HG02973 (cell line): ENCODE measurements around the gene SUN1.

ENCODE experiments used
- ATAC-seq: cut with Tn5 transposase; IDR thresholded peaks from one replicate; pipeline ENCODE4 v1.9.1; 2021; ENCODE audit warnings: moderate library complexity; ENCODE audit not compliant: unreplicated experiment

SUN1 gene

GRCh38 chr7:888081-889024 is 56.1 kb downstream of the SUN1 start:
- ATAC-seq, result no peak

GRCh38 chr7:889025-889390 is 56.7 kb downstream of the SUN1 start:
- ATAC-seq, result no peak

- ATAC-seq, result no peak
Measured at GRCh38 chr7:889391-889790, 57.1 kb downstream of the SUN1 start.

DNA sequence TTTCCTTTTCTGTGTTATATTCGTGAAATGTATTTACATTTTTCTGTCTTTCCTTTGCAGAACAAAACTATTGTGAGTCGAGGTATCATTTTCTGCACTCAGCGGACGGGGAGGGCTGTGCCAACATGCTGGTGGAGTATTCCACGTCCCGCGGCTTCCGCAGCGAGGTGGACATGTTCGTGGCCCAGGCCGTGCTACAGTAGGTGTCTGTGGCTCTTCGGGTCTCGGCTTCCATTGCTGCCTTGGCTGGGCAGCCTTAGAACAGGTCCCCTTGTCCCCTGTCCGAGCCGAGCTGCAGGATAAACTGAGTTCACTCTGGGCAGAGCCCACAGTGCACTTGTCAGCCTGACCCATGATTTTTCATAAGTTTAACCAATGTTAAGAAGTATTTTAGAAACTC is 58.6 kb downstream of the SUN1 start:
- ATAC-seq, result no peak

GRCh38 chr7:891291-891690 is 59.0 kb downstream of the SUN1 start:
- ATAC-seq, result no peak

DNA sequence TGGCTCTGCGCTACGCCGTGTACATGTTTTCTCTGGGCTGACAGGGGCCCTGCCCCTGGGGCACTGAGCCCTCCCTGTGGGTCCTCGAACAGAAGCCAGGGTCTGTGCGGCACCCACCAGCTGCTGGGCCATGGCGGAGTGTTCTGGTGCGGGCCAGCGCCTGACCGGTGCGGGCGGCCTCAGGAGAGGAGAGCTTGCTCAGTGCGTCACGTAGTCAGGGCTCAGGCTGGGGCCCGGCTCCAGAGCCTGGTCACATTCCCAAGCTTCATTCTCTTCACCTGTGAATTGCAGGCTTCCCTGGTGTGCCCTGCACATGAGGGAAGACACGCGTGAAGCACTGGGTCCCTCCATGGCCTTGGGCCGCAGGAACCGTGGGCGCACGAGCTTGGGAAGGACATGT is 59.5 kb downstream of the SUN1 start:
- ATAC-seq, result no peak

- no peak for ATAC-seq
Measured at GRCh38 chr7:892648-893593, 60.6 kb downstream of the SUN1 start.

DNA sequence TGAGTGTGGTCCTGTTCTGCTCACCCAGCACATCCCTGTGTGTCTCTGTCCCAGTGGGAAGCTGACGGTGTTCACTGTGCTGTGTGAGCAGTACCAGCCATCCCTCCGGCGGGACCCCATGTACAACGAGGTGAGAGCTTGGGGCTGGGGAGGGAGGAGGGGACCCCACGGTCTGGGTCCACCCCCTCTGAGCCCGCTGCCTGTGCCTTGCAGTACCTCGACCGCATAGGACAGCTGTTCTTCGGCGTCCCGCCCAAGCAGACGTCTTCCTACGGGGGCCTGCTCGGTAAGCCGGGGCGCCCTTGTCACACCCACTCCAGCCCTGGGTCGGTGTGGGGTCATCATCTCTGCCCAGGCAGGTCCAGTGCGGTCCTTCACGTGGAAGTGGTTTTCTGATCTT is 61.4 kb downstream of the SUN1 start:
- ATAC-seq, result no peak

GRCh38 chr7:894164-894867 is 62.0 kb downstream of the SUN1 start:
- ATAC-seq, result no peak

- no peak for ATAC-seq
Measured at GRCh38 chr7:894927-895450, 62.7 kb downstream of the SUN1 start.

DNA sequence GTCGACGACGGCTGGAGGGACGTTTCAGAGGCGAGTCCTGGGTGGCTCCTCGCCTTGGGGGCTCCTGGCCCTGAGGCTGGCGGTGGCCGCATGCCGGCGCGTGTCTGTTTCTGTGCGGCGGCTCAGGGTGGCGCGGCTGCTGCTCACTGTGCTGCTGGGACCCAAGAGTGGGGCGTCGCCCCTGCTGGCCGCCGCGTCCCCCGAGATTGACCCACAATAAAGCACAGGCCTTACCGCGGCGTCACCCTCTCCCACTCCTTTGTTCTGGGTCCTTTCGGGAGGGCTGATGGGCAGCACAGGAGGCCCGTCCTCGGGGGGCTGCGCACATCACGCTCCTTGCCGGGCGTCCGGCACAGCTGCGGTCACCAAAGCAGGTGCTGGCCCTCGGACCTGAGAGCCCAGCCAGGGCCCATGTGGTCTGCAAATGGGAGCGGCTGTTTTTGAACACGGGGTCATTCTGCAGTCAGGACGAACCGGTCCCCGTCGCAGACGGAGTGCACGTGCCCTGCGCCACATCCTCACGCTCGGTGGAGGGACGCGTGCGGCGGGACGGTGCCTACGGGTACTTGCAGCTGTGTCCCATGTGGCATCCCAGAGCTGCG is 63.3 kb downstream of the SUN1 start:
- ATAC-seq, result no peak

DNA sequence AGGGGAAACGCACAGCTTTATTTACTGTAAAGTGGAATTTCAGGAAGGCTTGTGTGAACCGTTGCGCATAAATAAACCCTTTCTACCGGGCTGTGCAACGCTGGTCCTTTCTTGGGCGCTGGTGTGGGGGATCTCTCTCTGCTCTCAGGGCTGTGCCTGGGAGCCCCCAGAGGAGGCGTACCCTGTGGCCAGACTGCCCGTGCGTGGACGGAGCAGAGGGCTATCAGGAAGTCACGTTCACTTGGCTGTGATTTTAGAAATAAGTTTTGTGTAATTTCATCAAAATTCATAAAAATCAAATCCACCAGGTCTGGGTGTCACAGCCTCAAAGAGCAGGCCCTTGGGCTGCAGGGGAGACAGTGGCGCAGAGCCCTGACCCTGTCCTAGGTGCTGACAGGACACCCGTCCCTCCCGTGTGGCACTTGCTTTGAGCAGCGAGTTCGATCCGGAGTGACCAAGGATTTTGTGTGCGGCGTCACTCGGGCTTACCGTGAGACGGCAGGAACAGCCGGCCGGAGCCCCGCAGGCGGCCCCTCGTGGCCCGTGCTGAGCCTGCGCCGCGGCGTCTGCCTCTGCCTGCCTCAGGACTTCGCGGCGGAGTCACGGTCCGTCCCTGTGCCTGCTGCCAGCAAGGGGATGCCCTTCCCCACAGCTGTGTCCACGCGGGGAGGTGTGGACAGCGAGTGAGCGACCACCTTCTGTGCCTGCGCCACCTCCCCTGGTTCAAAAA is 64.2 kb downstream of the SUN1 start:
- ATAC-seq, result no peak

DNA sequence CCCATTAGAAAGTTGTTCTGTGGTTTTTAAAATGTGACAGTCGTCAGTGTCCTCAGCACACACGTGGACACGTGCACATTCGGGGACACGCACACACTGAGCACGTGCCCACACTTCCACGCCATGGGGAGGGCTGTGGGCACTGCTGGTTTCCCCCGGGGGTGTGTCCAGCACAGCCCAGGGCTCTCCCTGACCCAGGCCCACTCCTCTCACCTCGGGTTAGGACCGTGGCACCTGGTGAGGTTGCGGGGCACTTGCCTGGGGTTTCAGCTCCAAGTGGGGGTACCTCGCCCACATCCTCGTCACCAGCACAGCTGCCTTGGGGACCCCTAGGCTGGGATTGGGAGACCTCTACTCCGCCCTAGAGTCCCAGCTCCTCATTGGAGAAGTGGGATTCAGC is 64.8 kb downstream of the SUN1 start:
- ATAC-seq, result no peak

DNA sequence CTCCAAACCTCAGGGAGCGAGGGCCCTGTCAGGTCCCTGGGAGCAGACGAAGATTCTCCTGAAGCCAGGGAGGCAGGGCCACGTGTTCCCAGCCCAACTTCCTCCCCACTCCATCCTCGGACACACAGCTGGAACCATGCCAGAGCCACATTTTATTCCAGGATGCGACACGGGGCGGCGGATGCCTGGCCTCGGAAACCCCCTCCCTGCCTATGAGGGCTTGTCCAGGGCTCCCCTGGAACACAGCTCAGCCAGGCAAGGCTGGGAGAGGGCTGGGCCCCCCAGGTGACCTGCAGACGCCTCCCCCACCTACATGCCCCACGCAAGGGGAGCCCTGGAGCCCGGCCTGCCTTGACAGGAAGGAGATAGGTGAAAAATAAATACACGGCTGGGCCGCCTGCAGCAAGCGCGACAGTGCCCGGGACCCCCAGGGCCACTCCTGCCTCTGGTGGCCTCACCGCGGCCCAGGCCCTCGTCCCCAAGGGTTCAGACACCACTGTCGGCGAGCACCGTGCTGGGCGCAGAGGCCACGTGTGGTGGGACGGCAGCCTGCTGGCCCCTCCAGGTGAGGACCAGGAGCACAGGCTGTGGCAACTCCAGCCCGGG is 65.6 kb downstream of the SUN1 start:
- no peak for ATAC-seq

- no peak for ATAC-seq
Measured at GRCh38 chr7:898460-898854, 66.2 kb downstream of the SUN1 start.

- no peak for ATAC-seq
Measured at GRCh38 chr7:898855-899681, 66.8 kb downstream of the SUN1 start.

GRCh38 chr7:899806-900205 is 67.5 kb downstream of the SUN1 start:
- no peak for ATAC-seq

GRCh38 chr7:900331-901040 is 68.2 kb downstream of the SUN1 start:
- no peak for ATAC-seq
